Transverse colon (tissue), 4 donors: ENCODE measurements around the gene PRDM5. TPM values are rescaled to one million over a fixed set of nuclear protein-coding genes. Genes with fewer than 3 reads are reported as not detected.
A peak's percentile ranks its signal among the peaks of the same experiment; 100 is the strongest.

Source experiments
- DNase-seq: peaks from one replicate; pipeline ENCODE4 v3.0.0-alpha.2; 2019
- H3K27ac ChIP-seq, 4 donors: fragments of 200-600 bp; sonication (generic); 2 replicates each; pipeline ENCODE4 v1.5.1; 2016 to 2018; ENCODE audit warnings: inconsistent platforms in 4 of 4
- H3K27me3 ChIP-seq: fragments of 200-600 bp; sonication (generic); 2 replicates; pipeline ENCODE4 v1.5.1; 2017; ENCODE audit warnings: inconsistent platforms
- H3K36me3 ChIP-seq, 4 donors: fragments of 200-600 bp; sonication (generic); 2 replicates each; pipeline ENCODE4 v1.5.1; 2017 to 2019; ENCODE audit warnings: inconsistent platforms in 4 of 4
- H3K4me1 ChIP-seq, 4 donors: fragments of 200-600 bp; sonication (generic); 2 replicates each; pipeline ENCODE4 v1.5.1; 2017 to 2020; ENCODE audit warnings: inconsistent platforms in 4 of 4
- H3K4me3 ChIP-seq, 4 donors: fragments of 200-600 bp; sonication (generic); 1 replicate in 1 of 4; 2 replicates in 3 of 4; pipeline versions ENCODE4 v1.5.1 to v1.6.1; 2017 to 2019; ENCODE audit warnings: inconsistent platforms in 4 of 4
- H3K9me3 ChIP-seq, 2 donors: fragments of 200-600 bp; sonication (generic); 2 replicates each; pipeline ENCODE4 v1.5.1; 2017 to 2019; ENCODE audit warnings: inconsistent platforms in 2 of 2
- CTCF ChIP-seq, 5 experiments: fragments of 200-600 bp in 3 of 5; fragments of 450-650 bp in 2 of 5; sonication (generic) in 3 of 5; IDR thresholded peaks; 1 replicate in 2 of 5; 2 replicates in 3 of 5; pipeline ENCODE4 v1.5.1; 2016 to 2017; ENCODE audit warnings: antibody characterized with exemption in 5 of 5, inconsistent platforms in 3 of 5, mild to moderate bottlenecking in 2 of 5, moderate library complexity in 1 of 5
- EP300 ChIP-seq: sonication (generic); formaldehyde crosslinking; IDR thresholded peaks from one replicate; pipeline ENCODE4 v1.6.1; 2017; ENCODE audit warnings: antibody characterized with exemption, low read depth
- POLR2A ChIP-seq: fragments of 450-650 bp; IDR thresholded peaks from one replicate; pipeline ENCODE4 v1.6.1; 2016; ENCODE audit warnings: antibody characterized with exemption, mild to moderate bottlenecking, moderate library complexity
- POLR2AphosphoS5 ChIP-seq, 3 donors: sonication (generic); formaldehyde crosslinking; IDR thresholded peaks; one replicate each; pipeline ENCODE4 v1.6.1; 2016; ENCODE audit warnings: antibody characterized with exemption in 3 of 3
- WGBS, 2 donors: methylation state at CpG; one replicate each; pipeline ENCODE4 v1.1.5; 2018; ENCODE audit warnings: low coverage in 1 of 2; 5-methylcytosine and 5-hydroxymethylcytosine counted together
- in situ Hi-C, 4 donors: fragments of 200-750 bp; cut with MboI; loops; one replicate each; pipeline versions ENCODE4 v1.15.0 to v1.15.1; 2017; ENCODE audit warnings: low sequenced_read_pairs in 3 of 4, low pct_ligation_motif_present in 1 of 4, low pct_unique_long_range_greater_than_20kb in 1 of 4
- intact Hi-C: fragments of 100-400 bp; cut with DNase I; formaldehyde crosslinking; loops from one replicate; pipeline ENCODE4 v1.15.1; 2023; ENCODE audit warnings: low total_unique reads
- total RNA-seq, 4 donors: library from RNA; depleted of rRNA; stranded (reverse); fragments of >200 nt; gene quantifications; one replicate each; pipeline ENCODE4 v1.1.0, GENCODE V29; 2016

The PRDM5 gene
- total RNA-seq, 4 donors from 2014 or later, result 3.8 to 7.9 (median 6.9) TPM

GRCh38 chr4:120704538-120704937 lies 218.0 kb downstream of the PRDM5 start:
- no peaks in the 10 kb centered on the region for H3K36me3 ChIP-seq
- no peaks in the 10 kb centered on the region for H3K9me3 ChIP-seq
- DNase-seq, result no peak
- H3K4me3 ChIP-seq, result no peak overlapping the region
- H3K27ac ChIP-seq, result no peak overlapping the region
- TF ChIP-seq POLR2AphosphoS5 (IDR thresholded peaks at IDR 0.05) (no peak), EP300 (no peak), CTCF (IDR thresholded peaks at IDR 0.05) (no peak), POLR2A (no peak)
- no peaks in the 10 kb centered on the region for H3K27me3 ChIP-seq
- no peaks in the 10 kb centered on the region for H3K4me1 ChIP-seq
- intact Hi-C loops, result no loop called here
- 83 to 87% methylated on average over 6 of the region's 6 CpGs for WGBS, 2 donors
- in situ Hi-C loops, result loop anchor here in 2 of 4 donors (25.0 kb wide), 1 partner anchor 383 kb away; no protein-coding TSS in a partner anchor

DNA sequence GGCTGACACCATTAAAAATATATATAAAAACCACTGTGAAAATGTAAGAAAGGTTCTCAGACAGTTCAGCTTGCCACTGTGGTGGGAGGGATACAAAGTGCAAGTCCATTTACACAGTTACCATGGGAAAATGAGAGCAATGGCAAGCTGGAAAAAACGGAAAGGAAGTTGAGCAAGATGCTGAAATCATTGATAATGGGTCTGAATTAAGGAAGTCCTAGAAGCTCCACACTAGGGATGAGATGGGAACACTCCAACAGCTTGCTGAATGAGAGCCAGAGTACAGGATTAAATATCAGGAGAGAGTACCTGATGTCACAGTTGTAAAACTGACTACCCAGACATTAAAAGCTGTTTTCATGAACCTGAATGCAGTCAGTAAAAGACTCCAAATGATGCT lies 218.6 kb downstream of the PRDM5 start:
- Histone ChIP-seq H3K9me3 (no peaks in the 10 kb centered on the region), H3K27ac (no peak overlapping the region), H3K27me3 (no peaks in the 10 kb centered on the region), H3K36me3 (no peaks in the 10 kb centered on the region), H3K4me3 (no peak overlapping the region), H3K4me1 (no peaks in the 10 kb centered on the region)
- in situ Hi-C loops, result loop anchor here in 2 of 4 donors (25.0 kb wide), 1 partner anchor 383 kb away; no protein-coding TSS in a partner anchor
- TF ChIP-seq POLR2A, result no peak
- TF ChIP-seq POLR2AphosphoS5 (IDR thresholded peaks at IDR 0.05), result no peak
- TF ChIP-seq EP300, result no peak
- no peak for TF ChIP-seq CTCF (IDR thresholded peaks at IDR 0.05)
- WGBS, 2 donors, result 68 to 75% methylated on average over 1 of the region's 1 CpG
- DNase-seq, result no peak
- intact Hi-C loops, result no loop called here

DNA sequence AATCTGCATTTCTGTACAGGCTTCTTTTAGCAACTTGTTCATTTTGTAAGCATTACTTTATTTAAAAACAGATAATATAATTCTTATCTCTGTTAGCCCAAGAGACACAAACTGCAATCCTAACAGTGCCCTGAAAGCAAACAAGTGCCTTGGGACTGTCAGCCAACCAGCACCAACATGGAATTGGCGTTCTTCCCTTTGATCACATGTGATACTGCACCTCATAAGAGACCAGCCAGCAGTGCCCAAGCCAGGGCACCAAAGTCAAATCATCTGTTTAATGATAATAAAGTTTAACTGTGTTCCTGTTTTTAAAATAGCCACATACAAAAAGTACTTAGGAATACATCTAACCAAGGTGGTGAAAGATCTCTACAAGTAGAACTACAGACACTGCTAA lies 223.2 kb downstream of the PRDM5 start:
- H3K36me3 ChIP-seq, result no peaks in the 10 kb centered on the region
- intact Hi-C loops, result no loop called here
- no peak for DNase-seq
- H3K27ac ChIP-seq, result no peak overlapping the region
- TF ChIP-seq POLR2AphosphoS5 (IDR thresholded peaks at IDR 0.05) (no peak), POLR2A (no peak), EP300 (no peak), CTCF (IDR thresholded peaks at IDR 0.05) (no peak)
- WGBS, 2 donors, result 29 to 61% methylated on average over 1 of the region's 1 CpG
- H3K9me3 ChIP-seq, result no peaks in the 10 kb centered on the region
- in situ Hi-C loops, result no loop called here
- H3K4me1 ChIP-seq, result peaks cover 0 to 20% (median 7%) of the 10 kb centered on the region in 4 donors
- H3K27me3 ChIP-seq, result no peaks in the 10 kb centered on the region
- no peak overlapping the region for H3K4me3 ChIP-seq

DNA sequence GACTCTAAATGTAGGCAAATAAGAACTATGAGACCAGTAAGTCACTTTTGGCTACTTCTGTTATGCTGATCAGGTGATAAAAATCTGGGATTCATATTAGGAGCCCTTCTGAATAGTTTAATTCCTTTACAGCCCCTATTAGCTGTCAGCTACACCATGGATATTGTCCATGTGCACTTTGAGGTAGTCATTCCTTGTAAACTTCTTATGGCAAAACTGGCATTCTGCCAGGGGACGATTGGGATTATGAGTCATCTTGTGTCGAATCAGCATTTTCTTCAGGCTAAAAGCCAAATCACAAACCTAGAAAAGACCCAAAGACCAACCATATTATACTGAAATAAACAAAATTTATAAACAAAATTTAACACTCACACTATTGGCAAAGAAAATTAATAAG lies 227.6 kb downstream of the PRDM5 start:
- peak overlapping the region in 2 of 4 donors; percentile 11 to 28 for H3K27ac ChIP-seq
- peaks cover 3 to 44% (median 12%) of the 10 kb centered on the region in 4 donors for H3K4me1 ChIP-seq
- H3K27me3 ChIP-seq, result no peaks in the 10 kb centered on the region
- no peaks in the 10 kb centered on the region for H3K36me3 ChIP-seq
- in situ Hi-C loops (no loop called here), intact Hi-C loops (no loop called here)
- 0 to 15% methylated on average over 2 of the region's 2 CpGs for WGBS, 2 donors
- H3K9me3 ChIP-seq, result no peaks in the 10 kb centered on the region
- DNase-seq, result peak; percentile 51
- H3K4me3 ChIP-seq, result no peak overlapping the region
- TF ChIP-seq POLR2AphosphoS5 (IDR thresholded peaks at IDR 0.05), result peak in 2 of 3 donors; percentile 28 to 57
- TF ChIP-seq EP300, result no peak

DNA sequence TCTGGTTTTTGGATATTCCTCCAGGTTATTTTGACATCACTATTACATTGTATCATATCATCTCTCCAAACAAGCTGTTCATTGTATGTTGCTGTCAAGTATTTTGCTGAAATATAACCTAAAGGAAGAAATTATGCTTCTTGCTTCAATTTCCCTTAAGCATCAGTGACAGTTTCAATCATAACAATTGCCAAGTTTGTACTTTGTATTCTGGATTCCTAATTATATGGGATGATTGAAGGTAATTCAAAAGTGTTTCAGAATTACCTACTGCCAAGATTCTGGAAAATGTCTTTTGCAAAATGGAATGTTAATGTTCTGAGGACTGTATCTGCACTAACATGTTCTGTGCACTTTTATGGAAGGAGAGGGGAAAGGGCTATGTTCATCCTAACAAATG lies 228.7 kb downstream of the PRDM5 start:
- intact Hi-C loops (no loop called here), in situ Hi-C loops (no loop called here)
- Histone ChIP-seq H3K36me3 (no peaks in the 10 kb centered on the region), H3K4me1 (peaks cover 3 to 44% (median 12%) of the 10 kb centered on the region in 4 donors), H3K27ac (no peak overlapping the region), H3K27me3 (no peaks in the 10 kb centered on the region), H3K9me3 (no peaks in the 10 kb centered on the region), H3K4me3 (no peak overlapping the region)
- TF ChIP-seq EP300 (no peak), POLR2AphosphoS5 (IDR thresholded peaks at IDR 0.05) (no peak), CTCF (IDR thresholded peaks at IDR 0.05) (no peak), POLR2A (no peak)
- DNase-seq, result no peak
